Retinal pigment epithelial cell (primary cell): ENCODE measurements around the gene GALNT2.
A peak's percentile ranks its signal among the peaks of the same experiment; 100 is the strongest.

Source experiments
- DNase-seq: peaks from one replicate; pipeline ENCODE4 v3.0.0-alpha.2; 2010; ENCODE audit warnings: low read depth
- H3K4me3 ChIP-seq: 2 replicates; pipeline ENCODE4 v1.5.1; 2011; ENCODE audit warnings: mild to moderate bottlenecking, low read length, control low read depth, moderate library complexity
- TF ChIP-seq, protein P1 (sequence below): conservative IDR thresholded peaks from 2 replicates; pipeline ENCODE4 v1.5.1; 2011; ENCODE audit warnings: low read depth, low read length, control low read depth, inconsistent platforms

The GALNT2 gene

DNA sequence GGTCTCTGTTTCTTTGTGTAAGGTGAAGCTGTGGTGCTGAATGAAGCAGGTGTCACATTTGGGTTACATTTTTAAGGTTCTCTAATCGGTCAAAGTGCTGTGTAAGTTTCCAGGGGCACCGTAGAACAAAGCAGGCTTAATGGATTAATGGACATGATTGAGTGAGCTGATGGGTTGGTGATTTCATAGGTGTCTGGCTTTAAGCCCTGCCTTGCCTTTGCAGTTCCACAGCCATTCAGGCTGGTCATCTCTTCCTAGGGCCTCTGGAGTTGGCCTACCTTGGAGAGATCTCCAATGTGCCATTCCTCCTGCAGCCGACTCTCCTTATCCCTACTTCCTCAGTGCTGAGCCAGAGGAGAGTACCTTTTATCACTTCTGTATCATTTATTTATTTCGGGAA is 15.2 kb downstream of the GALNT2 start:
- TF ChIP-seq, protein P1, sequence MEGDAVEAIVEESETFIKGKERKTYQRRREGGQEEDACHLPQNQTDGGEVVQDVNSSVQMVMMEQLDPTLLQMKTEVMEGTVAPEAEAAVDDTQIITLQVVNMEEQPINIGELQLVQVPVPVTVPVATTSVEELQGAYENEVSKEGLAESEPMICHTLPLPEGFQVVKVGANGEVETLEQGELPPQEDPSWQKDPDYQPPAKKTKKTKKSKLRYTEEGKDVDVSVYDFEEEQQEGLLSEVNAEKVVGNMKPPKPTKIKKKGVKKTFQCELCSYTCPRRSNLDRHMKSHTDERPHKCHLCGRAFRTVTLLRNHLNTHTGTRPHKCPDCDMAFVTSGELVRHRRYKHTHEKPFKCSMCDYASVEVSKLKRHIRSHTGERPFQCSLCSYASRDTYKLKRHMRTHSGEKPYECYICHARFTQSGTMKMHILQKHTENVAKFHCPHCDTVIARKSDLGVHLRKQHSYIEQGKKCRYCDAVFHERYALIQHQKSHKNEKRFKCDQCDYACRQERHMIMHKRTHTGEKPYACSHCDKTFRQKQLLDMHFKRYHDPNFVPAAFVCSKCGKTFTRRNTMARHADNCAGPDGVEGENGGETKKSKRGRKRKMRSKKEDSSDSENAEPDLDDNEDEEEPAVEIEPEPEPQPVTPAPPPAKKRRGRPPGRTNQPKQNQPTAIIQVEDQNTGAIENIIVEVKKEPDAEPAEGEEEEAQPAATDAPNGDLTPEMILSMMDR: no peak
- DNase-seq: no peak
- no peak overlapping the region for H3K4me3 ChIP-seq

DNA sequence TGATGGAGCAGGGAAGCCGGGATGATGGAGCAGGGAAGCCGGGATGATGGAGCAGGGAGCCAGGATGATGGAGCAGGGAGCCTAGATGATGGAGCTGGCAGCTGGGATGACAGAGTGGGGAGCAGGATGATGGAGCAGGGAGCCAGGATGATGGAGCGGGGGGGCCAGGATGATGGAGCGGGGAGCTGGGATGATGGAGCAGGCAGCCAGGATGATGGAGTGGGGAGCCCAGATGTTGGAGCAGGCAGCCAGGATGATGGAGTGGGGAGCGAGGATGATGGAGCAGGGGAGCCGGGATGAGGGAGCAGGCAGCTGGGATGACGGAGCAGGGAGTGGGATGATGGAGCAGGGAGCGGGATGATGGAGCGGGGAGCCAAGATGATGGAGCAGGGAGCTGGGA is 16.0 kb downstream of the GALNT2 start:
- TF ChIP-seq, protein P1: no peak
- no peak overlapping the region for H3K4me3 ChIP-seq
- DNase-seq: no peak

DNA sequence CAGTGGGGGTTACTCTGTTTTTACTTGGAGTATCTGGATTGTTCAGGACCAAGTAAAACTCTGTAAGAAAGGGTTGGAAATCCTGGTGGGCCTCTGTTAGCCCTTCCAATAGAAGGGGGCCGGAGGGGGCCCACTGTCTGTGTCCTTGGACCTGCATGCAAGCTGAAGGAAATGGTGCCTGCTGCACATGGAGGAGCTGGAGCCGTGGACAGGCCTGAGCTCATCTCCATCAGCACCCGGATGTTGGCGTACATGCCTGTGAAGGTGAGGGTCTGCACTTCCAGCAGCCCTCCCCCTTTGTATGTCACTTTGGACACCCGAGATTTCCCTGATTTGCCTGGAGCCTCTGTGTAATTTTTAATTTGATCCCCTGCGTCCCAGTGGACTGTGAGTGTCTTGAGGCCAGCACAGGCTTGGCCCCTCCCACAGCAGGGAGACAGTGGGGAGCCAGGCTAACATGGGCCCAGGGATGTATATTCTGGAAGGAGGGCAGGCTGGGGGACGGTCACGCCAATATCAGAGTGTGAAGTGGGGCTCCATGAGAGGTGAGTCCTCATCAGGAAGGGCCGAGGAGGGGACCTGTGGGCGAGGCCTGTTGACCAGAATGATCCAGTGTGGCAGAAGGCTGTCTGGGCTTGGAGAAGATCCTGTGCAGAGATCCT is 16.8 kb downstream of the GALNT2 start:
- DNase-seq: no peak
- H3K4me3 ChIP-seq: no peak overlapping the region
- TF ChIP-seq, protein P1: no peak

DNA sequence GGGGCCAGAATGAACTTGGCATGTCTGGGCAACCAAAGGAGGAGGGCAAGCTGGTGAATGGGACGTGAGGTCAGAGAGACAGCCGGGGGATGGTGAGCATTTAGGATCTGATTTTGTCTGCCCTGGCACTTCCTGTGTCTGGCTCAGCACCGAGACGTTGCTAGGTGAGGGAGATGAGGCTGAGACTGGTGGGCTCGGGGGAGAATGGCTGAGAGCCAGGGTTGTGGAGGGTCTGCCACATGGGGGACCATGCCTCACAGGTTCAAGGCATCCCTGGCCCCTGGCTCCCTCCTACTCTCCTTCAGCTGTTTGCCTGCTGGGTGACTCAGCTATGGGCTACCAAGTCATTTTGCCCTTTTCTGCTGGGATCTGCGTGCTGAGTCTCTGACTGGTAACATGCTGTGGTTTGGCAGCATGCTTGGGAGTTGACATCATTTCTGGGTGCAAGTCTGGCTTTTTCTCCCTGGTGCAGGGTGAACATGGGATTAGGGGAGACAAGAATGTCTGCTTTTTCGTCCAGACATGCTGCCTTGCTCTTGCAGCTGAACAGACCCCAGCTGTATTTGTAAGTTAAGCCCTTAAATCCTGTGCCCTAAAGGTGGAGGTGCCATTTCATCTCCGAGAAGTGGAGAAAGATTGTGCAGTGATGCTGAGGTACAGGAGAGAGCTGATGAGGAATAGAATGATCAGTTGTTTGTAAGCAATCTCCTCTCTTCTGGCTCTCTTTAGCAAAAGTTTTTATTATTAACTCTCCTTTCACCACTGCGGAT is 17.6 kb downstream of the GALNT2 start:
- peak; percentile 100 for DNase-seq
- no peak overlapping the region for H3K4me3 ChIP-seq
- TF ChIP-seq, protein P1: peak; percentile 5

DNA sequence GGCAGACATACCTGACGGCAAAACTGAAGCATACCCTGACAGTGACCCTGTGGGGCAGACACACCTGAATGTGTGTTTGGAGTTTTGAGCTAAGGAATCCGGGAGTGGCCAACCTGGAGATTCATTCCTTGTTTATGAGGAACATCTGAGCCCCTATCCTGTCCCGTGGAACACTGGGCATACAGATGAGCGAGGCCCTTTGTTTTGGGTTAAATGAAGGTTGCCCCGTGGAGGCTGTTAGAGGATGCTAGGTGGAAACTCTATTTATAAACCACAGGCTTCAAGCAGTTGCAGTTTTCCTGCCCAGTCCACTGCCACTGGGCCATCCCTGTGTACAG is 18.1 kb downstream of the GALNT2 start:
- DNase-seq: no peak
- TF ChIP-seq, protein P1: no peak
- no peak overlapping the region for H3K4me3 ChIP-seq

DNA sequence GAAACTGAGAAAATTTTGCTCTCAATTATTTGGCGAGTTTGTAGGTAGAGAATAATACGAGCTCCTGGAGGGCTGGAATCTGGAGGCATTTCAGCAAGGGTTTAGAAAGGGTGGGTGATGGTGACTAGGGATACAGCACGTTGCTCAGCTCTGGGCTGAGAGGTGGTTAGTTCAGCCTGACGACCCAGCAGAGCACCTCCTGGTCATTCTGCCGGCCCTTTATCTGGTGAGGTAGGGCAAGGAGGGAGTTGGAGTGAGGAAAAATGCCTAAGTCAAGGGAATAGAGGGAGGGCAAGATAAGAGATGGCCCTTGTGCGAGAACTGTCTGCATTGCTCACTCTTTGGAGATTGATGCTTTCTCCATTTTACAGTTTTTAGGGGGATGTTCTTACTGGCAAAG is 19.1 kb downstream of the GALNT2 start:
- no peak for DNase-seq
- H3K4me3 ChIP-seq: no peak overlapping the region
- TF ChIP-seq, protein P1: no peak

DNA sequence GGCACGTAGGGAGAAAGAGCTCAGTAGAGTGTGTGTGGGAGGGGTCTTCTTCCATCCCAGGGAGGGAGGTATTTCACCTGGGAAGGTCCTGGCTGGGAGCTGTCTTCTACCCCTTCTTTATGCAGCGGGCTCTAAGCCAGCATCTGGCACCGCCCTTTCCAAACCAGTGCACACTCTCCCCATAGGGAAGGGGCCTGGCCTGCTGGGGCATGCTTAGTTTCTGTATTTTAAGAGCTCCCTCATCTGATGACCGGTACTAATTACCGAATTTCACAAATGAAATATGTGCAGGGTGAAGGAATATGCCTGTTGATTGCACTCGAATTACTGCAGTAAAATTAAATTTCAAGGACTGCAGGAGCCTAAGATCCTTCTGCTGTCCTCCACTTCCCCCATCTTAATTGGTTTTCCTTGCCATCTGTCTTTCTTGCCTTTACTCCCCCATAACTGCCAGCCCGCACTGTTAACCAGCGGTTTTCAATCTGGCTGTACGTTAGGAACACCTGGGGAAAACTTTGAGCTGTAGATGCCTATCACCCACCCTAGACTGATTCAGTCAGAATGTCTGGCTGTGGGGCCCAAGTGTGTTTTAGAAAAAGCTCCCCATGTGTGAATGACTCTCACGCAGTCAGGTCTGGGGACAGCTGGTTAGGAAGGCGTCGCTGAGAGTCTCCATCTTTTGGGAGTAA is 20.1 kb downstream of the GALNT2 start:
- no peak for DNase-seq
- TF ChIP-seq, protein P1: no peak
- H3K4me3 ChIP-seq: no peak overlapping the region
